Activated CD8-positive, alpha-beta memory T cell treated with anti-CD3 and anti-CD28 coated beads for 1 hour (primary cell): Measurements from ENCODE around the gene STXBP2.

Experiments used
- DNase-seq, 2 donors: peaks; one replicate each; pipeline ENCODE4 v3.0.0-alpha.2; 2020; ENCODE audit warnings: low read depth in 1 of 2; ENCODE audit errors: extremely low read depth in 1 of 2

The STXBP2 gene

GRCh38 chr19:7648265-7649014 lies 11.5 kb downstream of the STXBP2 start:
- DNase-seq = no peak

GRCh38 chr19:7650148-7650547 lies 13.2 kb downstream of the STXBP2 start:
- no peak for DNase-seq

GRCh38 chr19:7652061-7652641 lies 15.2 kb downstream of the STXBP2 start:
- peak; percentile 61 to 81 for DNase-seq

- no peak for DNase-seq
Observed at GRCh38 chr19:7654401-7654800, 17.5 kb downstream of the STXBP2 start.

- DNase-seq = no peak
Observed at GRCh38 chr19:7655581-7655980, 18.7 kb downstream of the STXBP2 start.

- DNase-seq = no peak
Observed at GRCh38 chr19:7657131-7657751, 20.3 kb downstream of the STXBP2 start.

GRCh38 chr19:7658219-7658686 lies 21.3 kb downstream of the STXBP2 start:
- no peak for DNase-seq

GRCh38 chr19:7661744-7662538 lies 25.0 kb downstream of the STXBP2 start:
- no peak for DNase-seq

- DNase-seq = no peak
Observed at GRCh38 chr19:7662657-7663056, 25.7 kb downstream of the STXBP2 start.

GRCh38 chr19:7663706-7664105 lies 26.8 kb downstream of the STXBP2 start:
- no peak for DNase-seq

- DNase-seq = no peak
Observed at GRCh38 chr19:7665076-7665475, 28.2 kb downstream of the STXBP2 start.

GRCh38 chr19:7668842-7669241 lies 31.9 kb downstream of the STXBP2 start, which contains the start of gene RETN:
Gene RETN, plus strand, starts transcription at chr19:7669049. Its CDS starts 278 bp downstream, at chr19:7669327.
- DNase-seq = no peak

- no peak for DNase-seq
Observed at GRCh38 chr19:7669641-7670040, 32.7 kb downstream of the STXBP2 start.

- DNase-seq = no peak
Observed at GRCh38 chr19:7670150-7670783, 33.4 kb downstream of the STXBP2 start.

- DNase-seq = no peak
Observed at GRCh38 chr19:7670790-7671189, 33.9 kb downstream of the STXBP2 start.

GRCh38 chr19:7672522-7672921 lies 35.6 kb downstream of the STXBP2 start:
- no peak for DNase-seq

GRCh38 chr19:7674010-7675005 lies 37.4 kb downstream of the STXBP2 start:
- no peak for DNase-seq

- no peak for DNase-seq
Observed at GRCh38 chr19:7676376-7676775, 39.5 kb downstream of the STXBP2 start.

GRCh38 chr19:7676854-7677253 lies 39.9 kb downstream of the STXBP2 start, which contains the start of gene MCEMP1:
Gene MCEMP1, plus strand, starts transcription at chr19:7677090. Its CDS starts 31 bp downstream, at chr19:7677121.
- DNase-seq = no peak
